Panc1 (cell line): Measurements from ENCODE around the gene RPS6KA4. TPM values are rescaled to one million over a fixed set of nuclear protein-coding genes. Genes with fewer than 3 reads are reported as not detected.

Experiments
- ATAC-seq: fragments of 200-7000 bp; cut with Tn5 transposase; 2 replicates; pipeline ENCODE4 v1.9.1; 2020; ENCODE audit warnings: mild to moderate bottlenecking, moderate library complexity
- BruUV-seq: library from RNA; stranded (reverse); fragments of 400-500 nt; replicated peaks from 2 replicates; lab custom pipeline; 2021; lab: Mats Ljungman, UMichigan
- CTCF ChIA-PET: fragments of 300-600 bp; sonication (Branson Sonifier 250); formaldehyde crosslinking; loops from one replicate; lab custom pipeline; 2022; ENCODE audit warnings: antibody characterized with exemption; lab: Charles Lee
- POLR2A ChIA-PET: fragments of 300-600 bp; sonication (Branson Sonifier 250); formaldehyde crosslinking; loops from one replicate; lab custom pipeline; 2022; ENCODE audit warnings: antibody characterized with exemption; lab: Charles Lee
- DNase-seq: peaks from one replicate; pipeline ENCODE4 v3.0.0-alpha.2; 2010; ENCODE audit warnings: low read depth, low spot score
- H3K27ac ChIP-seq: 2 replicates; pipeline ENCODE4 v1.5.1; 2011; ENCODE audit warnings: mild to moderate bottlenecking, low read length, inconsistent platforms
- H3K27me3 ChIP-seq: fragments of 200-500 bp; sonication (Bioruptor generic); 2 replicates; pipeline ENCODE4 v1.6.0; 2014; ENCODE audit warnings: low read length, inconsistent platforms; ENCODE audit not compliant: control insufficient read depth, insufficient read depth
- H3K36me3 ChIP-seq: fragments of 200-500 bp; sonication (Bioruptor generic); 2 replicates; pipeline ENCODE4 v1.5.1; 2014; ENCODE audit warnings: inconsistent platforms, mild to moderate bottlenecking, low read length, moderate library complexity; ENCODE audit not compliant: control insufficient read depth, insufficient read depth
- H3K4me1 ChIP-seq: 2 replicates; pipeline ENCODE4 v1.5.1; 2011; ENCODE audit warnings: inconsistent platforms, mild to moderate bottlenecking, low read length, moderate library complexity; ENCODE audit not compliant: control insufficient read depth, insufficient read depth
- H3K4me3 ChIP-seq, 2 experiments: 2 replicates each; pipeline ENCODE4 v1.5.1; 2011 to 2012; ENCODE audit warnings: low read depth in 2 of 2, low read length in 2 of 2, mild to moderate bottlenecking in 2 of 2, inconsistent platforms in 1 of 2, moderate library complexity in 1 of 2
- H3K9me3 ChIP-seq: fragments of 200-500 bp; sonication (Bioruptor generic); 2 replicates; pipeline ENCODE4 v1.5.1; 2014; ENCODE audit warnings: low read depth, mild to moderate bottlenecking, inconsistent platforms, low read length, moderate library complexity; ENCODE audit not compliant: control insufficient read depth, insufficient read depth
- POLR2AphosphoS5 ChIP-seq: IDR thresholded peaks from 2 replicates; pipeline ENCODE4 v1.6.1; 2012; ENCODE audit warnings: mild to moderate bottlenecking, low read depth, low read length, moderate library complexity
- SIN3A ChIP-seq: IDR thresholded peaks from 2 replicates; pipeline ENCODE4 v1.6.1; 2012; ENCODE audit warnings: low read depth, mild to moderate bottlenecking, low read length, moderate library complexity, borderline replicate concordance; ENCODE audit not compliant: insufficient read depth
- TCF7L2 ChIP-seq: IDR thresholded peaks from 2 replicates; pipeline ENCODE4 v1.6.1; 2011; ENCODE audit warnings: mild to moderate bottlenecking, low read depth, low read length, inconsistent platforms
- in situ Hi-C: cut with HindIII; loops from 2 replicates; pipeline ENCODE4 v1.10.0; 2016; ENCODE audit warnings: low sequenced_read_pairs, low pct_unique_long_range_greater_than_20kb
- intact Hi-C: fragments of 100-400 bp; cut with micrococcal nuclease; formaldehyde crosslinking; loops from one replicate; pipeline ENCODE4 v1.10.0; 2022; ENCODE audit not compliant: unreplicated experiment
- total RNA-seq: library from RNA; stranded (reverse); gene quantifications from one replicate; pipeline ENCODE4 v1.2.1, GENCODE V29; 2021; ENCODE audit not compliant: unreplicated experiment
- TF ChIP-seq, protein P1 (sequence below), 2 experiments: IDR thresholded peaks; 2 replicates each; pipeline ENCODE4 v1.6.1; 2011 to 2012; ENCODE audit warnings: low read depth in 2 of 2, control low read depth in 1 of 2, low read length in 1 of 2, mild to moderate bottlenecking in 1 of 2, moderate library complexity in 1 of 2; ENCODE audit not compliant: insufficient read depth in 1 of 2
- TF ChIP-seq, protein P2 (sequence below): fragments of 450-650 bp; IDR thresholded peaks from 2 replicates; pipeline ENCODE4 v1.5.1; 2017; ENCODE audit warnings: mild to moderate bottlenecking

Gene RPS6KA4
- total RNA-seq, 1 experiment from 2014 or later, result 74.0 TPM

DNA sequence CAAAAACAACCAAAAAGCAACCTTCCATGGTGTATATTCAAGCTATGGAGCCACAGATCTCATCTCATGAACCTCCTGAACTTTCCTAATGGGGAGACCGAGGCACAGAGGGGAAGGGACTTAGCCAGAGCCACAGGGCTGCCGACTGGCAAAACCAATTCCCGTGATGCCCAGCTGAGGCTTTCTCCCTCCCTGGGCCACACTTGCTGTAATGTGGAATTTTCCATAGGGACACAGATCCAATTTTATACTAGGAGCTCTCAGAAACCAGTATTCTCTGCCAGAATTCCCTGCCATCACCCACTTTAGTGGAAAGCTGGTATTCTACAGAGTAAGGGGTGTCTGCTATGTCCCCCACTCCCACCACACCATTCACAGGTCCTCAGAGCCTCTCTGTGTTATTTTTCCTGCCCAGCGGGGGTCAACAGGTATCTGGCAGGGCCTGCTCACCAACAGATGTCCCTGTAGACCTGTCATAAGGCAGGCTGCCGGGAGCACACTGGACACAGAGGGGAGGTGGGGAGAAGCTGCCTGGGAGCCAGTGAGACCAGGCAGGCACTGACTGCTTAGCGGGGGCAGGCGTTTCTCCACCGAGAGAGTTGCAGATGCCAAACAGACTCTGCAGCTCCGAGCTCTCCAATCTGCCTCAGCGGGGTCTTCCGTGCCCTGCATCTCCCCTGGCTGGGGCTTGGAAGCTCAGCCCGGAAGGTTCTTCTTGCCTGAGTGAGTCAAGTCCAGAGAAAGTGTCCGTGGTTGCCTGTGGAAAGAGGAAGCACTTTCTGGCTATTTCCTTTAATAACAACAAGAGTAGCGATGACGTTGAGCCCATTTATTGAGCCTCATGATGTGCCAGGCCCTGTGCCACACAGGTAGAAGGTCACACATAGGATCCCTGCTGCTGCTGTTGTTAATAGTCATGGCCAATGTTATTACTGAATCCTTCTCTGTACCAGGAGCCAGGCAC lies 26.3 kb downstream of the RPS6KA4 start:
- TF ChIP-seq, protein P1, sequence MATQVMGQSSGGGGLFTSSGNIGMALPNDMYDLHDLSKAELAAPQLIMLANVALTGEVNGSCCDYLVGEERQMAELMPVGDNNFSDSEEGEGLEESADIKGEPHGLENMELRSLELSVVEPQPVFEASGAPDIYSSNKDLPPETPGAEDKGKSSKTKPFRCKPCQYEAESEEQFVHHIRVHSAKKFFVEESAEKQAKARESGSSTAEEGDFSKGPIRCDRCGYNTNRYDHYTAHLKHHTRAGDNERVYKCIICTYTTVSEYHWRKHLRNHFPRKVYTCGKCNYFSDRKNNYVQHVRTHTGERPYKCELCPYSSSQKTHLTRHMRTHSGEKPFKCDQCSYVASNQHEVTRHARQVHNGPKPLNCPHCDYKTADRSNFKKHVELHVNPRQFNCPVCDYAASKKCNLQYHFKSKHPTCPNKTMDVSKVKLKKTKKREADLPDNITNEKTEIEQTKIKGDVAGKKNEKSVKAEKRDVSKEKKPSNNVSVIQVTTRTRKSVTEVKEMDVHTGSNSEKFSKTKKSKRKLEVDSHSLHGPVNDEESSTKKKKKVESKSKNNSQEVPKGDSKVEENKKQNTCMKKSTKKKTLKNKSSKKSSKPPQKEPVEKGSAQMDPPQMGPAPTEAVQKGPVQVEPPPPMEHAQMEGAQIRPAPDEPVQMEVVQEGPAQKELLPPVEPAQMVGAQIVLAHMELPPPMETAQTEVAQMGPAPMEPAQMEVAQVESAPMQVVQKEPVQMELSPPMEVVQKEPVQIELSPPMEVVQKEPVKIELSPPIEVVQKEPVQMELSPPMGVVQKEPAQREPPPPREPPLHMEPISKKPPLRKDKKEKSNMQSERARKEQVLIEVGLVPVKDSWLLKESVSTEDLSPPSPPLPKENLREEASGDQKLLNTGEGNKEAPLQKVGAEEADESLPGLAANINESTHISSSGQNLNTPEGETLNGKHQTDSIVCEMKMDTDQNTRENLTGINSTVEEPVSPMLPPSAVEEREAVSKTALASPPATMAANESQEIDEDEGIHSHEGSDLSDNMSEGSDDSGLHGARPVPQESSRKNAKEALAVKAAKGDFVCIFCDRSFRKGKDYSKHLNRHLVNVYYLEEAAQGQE (IDR thresholded peaks at IDR 0.05; ENCODE audit: insufficient read depth in 1 of 2, low read depth in 2 of 2, low read length in 1 of 2), result no peak
- TF ChIP-seq POLR2AphosphoS5 (no peak), SIN3A (no peak), TCF7L2 (no peak)
- TF ChIP-seq, protein P2, sequence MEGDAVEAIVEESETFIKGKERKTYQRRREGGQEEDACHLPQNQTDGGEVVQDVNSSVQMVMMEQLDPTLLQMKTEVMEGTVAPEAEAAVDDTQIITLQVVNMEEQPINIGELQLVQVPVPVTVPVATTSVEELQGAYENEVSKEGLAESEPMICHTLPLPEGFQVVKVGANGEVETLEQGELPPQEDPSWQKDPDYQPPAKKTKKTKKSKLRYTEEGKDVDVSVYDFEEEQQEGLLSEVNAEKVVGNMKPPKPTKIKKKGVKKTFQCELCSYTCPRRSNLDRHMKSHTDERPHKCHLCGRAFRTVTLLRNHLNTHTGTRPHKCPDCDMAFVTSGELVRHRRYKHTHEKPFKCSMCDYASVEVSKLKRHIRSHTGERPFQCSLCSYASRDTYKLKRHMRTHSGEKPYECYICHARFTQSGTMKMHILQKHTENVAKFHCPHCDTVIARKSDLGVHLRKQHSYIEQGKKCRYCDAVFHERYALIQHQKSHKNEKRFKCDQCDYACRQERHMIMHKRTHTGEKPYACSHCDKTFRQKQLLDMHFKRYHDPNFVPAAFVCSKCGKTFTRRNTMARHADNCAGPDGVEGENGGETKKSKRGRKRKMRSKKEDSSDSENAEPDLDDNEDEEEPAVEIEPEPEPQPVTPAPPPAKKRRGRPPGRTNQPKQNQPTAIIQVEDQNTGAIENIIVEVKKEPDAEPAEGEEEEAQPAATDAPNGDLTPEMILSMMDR, result no peak
- DNase-seq (no peak), ATAC-seq (0 out of 2 replicates have a peak, but pooled peaks have one; percentile 48)
- Histone ChIP-seq H3K36me3 (no peaks in the 10 kb centered on the region), H3K9me3 (no peaks in the 10 kb centered on the region), H3K27me3 (no peaks in the 10 kb centered on the region), H3K27ac (no peak overlapping the region), H3K4me3 (no peak overlapping the region), H3K4me1 (peaks cover 6% of the 10 kb centered on the region; the same call in 1 of the 2 replicates)
- ChIA-PET POLR2A (no interaction called here), CTCF (interaction anchor here (0.6 kb wide), 1 partner anchor 1225 kb away, joined by 3 read pairs; no protein-coding TSS in a partner anchor)
- BruUV-seq, result no TSS peak
- intact Hi-C loops, result no loop called here
- in situ Hi-C loops, result no loop called here

DNA sequence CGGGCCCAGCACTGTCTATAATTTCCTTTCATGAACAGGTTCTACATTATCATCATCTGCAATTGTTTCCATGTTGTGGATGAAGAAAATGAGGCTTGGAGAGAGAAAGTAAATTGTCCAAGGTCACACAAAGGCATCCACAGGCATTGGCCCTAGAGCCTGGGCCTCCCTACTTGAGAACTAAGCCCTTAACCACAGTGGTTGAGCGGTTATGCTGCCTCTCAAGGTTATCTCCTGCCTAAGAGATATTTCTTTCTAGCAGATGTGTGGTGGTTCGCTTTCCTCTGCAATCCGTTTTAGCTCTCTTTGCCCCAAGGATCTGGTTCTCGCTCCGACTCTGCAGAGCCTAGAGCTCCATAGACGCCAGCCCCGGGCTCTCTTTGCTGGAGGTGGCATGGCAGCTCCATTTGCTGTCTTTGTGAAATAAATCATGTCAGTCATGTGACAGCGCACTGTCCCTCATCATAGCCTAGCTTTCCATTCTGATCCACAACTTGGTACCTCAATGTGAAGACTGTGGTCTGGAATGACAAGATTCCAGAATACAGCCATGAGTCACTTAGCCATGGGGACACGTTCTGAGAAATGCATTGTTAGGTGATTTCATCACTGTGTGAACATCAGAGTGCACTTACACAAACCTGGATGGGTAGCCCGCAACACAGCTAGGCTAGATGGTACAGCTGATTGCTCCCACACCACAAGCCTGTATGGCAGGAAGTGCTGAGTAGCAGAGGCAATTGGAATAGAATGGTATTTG lies 27.2 kb downstream of the RPS6KA4 start:
- peak; percentile 25 for DNase-seq
- no peak for TF ChIP-seq POLR2AphosphoS5
- TF ChIP-seq, protein P1 (IDR thresholded peaks at IDR 0.05; ENCODE audit: insufficient read depth in 1 of 2, low read depth in 2 of 2, low read length in 1 of 2), result no peak
- no peak for TF ChIP-seq TCF7L2
- Histone ChIP-seq H3K4me3 (no peak overlapping the region), H3K4me1 (peaks cover 6% of the 10 kb centered on the region; the same call in 1 of the 2 replicates), H3K9me3 (no peaks in the 10 kb centered on the region), H3K27me3 (no peaks in the 10 kb centered on the region), H3K36me3 (no peaks in the 10 kb centered on the region), H3K27ac (no peak overlapping the region)
- in situ Hi-C loops (no loop called here), intact Hi-C loops (no loop called here)
- ChIA-PET CTCF (no interaction called here), POLR2A (no interaction called here)
- no peak for ATAC-seq
- BruUV-seq, result no TSS peak
